Activated naive CD4-positive, alpha-beta T cell (primary cell): ENCODE results near the gene PHLPP1.

Experiments used
- DNase-seq, 4 experiments: peaks; one replicate each; lab custom pipeline; 2025; lab: John Stamatoyannopoulos, UW

The PHLPP1 gene

GRCh38 chr18:63005306-63005705 is 290.0 kb downstream of the PHLPP1 start:
- no peak for DNase-seq

DNA sequence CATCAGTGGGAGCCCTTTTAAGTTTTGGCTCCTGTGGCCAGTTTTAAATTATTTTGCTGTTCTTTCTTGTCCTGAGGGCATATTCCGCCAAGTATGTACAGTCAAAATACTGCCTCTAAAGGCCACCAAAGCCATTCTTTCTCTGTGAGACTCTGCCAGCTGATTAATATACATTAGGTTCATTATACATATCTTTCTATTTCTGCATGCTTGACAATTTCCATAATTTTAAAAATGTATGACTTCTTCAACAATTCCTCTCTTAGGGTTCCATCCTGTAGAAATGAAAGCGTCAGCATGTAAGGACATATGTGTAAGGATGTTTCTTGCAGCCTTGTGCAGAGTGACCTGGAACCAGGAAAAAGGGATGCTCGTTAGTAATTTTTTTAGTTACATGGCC is 291.9 kb downstream of the PHLPP1 start:
- no peak for DNase-seq

DNA sequence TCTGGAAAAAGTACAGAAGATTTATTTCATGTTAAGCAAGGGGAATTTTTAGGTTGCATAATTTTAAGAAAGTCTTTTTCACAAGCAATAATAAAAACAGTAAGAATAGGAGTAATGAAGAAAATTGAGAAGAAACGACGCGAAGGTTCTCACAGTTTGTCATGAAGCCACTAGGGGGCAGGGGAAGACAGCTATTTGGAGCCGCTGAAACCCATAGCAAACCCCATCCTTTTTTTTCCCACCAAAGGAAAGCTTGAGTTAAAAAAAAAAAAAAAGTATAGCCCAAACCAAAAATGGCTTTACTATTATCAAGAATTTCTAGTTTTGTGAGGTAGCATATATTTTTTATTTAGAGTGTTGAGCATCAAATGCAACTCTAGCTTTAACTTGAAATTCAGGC is 300.9 kb downstream of the PHLPP1 start:
- peak in 2 of 4 experiments; percentile 3 to 14 for DNase-seq

DNA sequence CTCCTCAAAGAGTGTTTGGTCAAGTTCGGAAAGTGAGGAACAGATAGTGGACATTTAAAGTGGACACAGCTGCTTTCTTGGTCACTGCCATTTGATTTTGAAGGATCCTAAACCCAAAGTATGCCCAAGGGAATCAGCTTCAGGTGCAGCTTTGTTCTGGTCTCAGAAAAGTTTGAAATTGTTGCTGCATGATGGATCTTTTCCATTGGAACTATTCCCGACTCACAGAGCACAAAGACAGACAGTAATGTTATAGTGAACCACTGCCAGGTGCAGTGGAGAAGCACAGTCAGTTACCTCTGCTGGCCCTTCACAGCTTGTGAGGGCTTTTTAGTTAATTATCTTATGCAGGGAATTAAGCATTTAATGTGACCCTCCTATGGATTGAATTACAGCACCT is 301.7 kb downstream of the PHLPP1 start:
- no peak for DNase-seq

DNA sequence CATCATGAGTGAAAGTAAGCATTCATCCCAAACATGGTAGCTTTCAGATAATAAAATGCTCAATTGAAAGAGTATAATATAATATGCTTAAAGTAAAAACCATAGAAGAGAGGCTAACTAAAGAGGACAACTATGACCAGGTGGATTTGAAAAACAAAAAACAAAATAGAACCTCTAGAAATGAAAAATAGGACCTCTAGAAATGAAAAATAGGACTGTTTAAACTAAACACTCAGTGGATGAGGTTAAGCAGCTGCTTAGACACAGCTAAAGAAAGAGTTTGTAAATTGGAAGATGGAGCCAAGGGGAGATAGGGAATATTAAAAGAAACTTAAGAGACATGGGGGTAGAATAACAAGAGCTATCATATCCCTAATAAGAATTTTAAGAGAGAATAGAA is 302.6 kb downstream of the PHLPP1 start:
- DNase-seq: no peak

- no peak for DNase-seq
These were observed 307.2 kb downstream of the PHLPP1 start for GRCh38 chr18:63022429-63023022.

DNA sequence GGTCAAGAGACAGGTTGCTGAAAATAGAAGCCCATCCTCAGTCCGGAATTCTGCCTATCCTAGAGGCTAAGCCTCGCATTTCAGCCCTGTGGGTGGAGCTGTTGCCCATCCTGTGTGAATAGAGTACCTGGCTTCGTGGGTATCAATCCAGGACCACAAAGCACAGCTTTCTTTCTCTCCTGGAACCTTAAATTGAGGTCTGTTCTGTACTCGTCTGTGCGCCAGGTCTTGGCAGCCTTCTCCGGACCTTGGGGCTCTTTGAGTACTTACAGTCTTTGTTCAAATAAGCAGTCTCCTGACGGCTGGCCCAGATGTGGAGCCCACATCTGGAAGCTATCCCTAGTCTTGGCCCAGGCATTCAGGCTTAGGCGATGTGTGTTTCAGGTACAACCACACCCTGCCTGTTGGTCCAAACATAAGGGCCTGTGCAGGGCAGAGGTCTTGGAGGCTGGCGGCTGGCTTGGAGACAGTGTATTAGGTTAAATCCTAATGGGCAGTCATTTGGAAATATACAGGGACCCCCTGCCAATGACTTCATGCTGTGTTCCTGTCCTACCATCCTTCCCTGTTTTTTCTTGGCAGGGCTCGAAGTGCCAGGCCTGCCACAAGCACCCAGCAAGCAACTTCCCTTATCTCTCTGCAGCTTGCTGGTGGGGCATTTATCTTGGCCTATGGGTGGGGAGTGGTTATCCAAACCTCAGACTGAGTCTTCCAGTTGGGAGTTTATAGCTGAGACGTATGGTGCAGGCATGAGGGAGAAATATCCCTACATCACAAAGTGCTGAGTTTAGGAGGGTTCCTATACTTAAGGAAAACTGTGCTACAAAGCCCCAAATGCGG is 310.1 kb downstream of the PHLPP1 start:
- DNase-seq: no peak

- no peak for DNase-seq
These were observed 313.0 kb downstream of the PHLPP1 start for GRCh38 chr18:63028380-63028779.
